HepG2 (cell line): ENCODE results near the gene SPRR4. TPM values are rescaled to one million over a fixed set of nuclear protein-coding genes. Genes with fewer than 3 reads are reported as not detected.

ENCODE experiments used
- ATAC-seq: fragments of 200-7000 bp; cut with Tn5 transposase; 3 replicates; pipeline ENCODE4 v1.9.1; 2020; ENCODE audit warnings: mild to moderate bottlenecking, moderate library complexity
- BruUV-seq: library from RNA; stranded (reverse); fragments of 400-500 nt; replicated peaks from 2 replicates; lab custom pipeline; 2021; lab: Mats Ljungman, UMichigan
- CTCF ChIA-PET: fragments of 300-600 bp; formaldehyde crosslinking; extraction: SDS; loops from one replicate; lab custom pipeline; 2021; ENCODE audit warnings: low total read pairs, inconsistent platforms, low intra/inter-chr PET ratio; lab: Yijun Ruan, JAX
- POLR2A ChIA-PET: fragments of 350-600 bp; sonication (Branson Sonifier 250); formaldehyde crosslinking; loops from one replicate; lab custom pipeline; 2020; ENCODE audit warnings: antibody characterized with exemption, inconsistent platforms; lab: Yijun Ruan, JAX
- DNase-seq: peaks from one replicate; pipeline ENCODE4 v3.0.0-alpha.2; 2015; ENCODE audit warnings: low spot score
- FAIRE-seq: peaks from 3 replicates; lab custom pipeline; 2011; peaks lifted over from hg19 to GRCh38; lab: Jason Lieb, UNC
- H2AFZ ChIP-seq: one replicate; pipeline ENCODE4 v1.6.1; 2011; ENCODE audit warnings: low read length, inconsistent platforms
- H3K27ac ChIP-seq: fragments of 300-600 bp; 3 replicates; pipeline ENCODE4 v1.8.0; 2011; ENCODE audit warnings: mixed run types, mild to moderate bottlenecking, mixed read lengths, low read length, inconsistent platforms; ENCODE audit not compliant: insufficient read depth; ENCODE audit errors: extremely low read length
- H3K27me3 ChIP-seq, 2 experiments: fragments of 200-600 bp in 1 of 2; 2 replicates in 1 of 2; 3 replicates in 1 of 2; pipeline versions ENCODE4 v1.6.0 to v1.8.0; 2011; ENCODE audit warnings: low read length in 2 of 2, mild to moderate bottlenecking in 2 of 2, moderate library complexity in 2 of 2, inconsistent platforms in 1 of 2; ENCODE audit not compliant: insufficient read depth in 2 of 2, control insufficient read depth in 1 of 2
- H3K36me3 ChIP-seq, 2 experiments: fragments of 200-600 bp in 1 of 2; replicated peaks in 1 of 2; 2 replicates in 1 of 2; 3 replicates in 1 of 2; pipeline versions ENCODE4 v1.5.1 to v1.8.0; 2011; ENCODE audit warnings: low read length in 2 of 2, inconsistent platforms in 1 of 2; ENCODE audit not compliant: insufficient read depth in 2 of 2, control insufficient read depth in 1 of 2
- H3K4me1 ChIP-seq: 2 replicates; pipeline ENCODE4 v1.5.1; 2012; ENCODE audit warnings: low read length, inconsistent platforms; ENCODE audit not compliant: insufficient read depth
- H3K4me2 ChIP-seq: 2 replicates; pipeline ENCODE4 v1.6.0; 2011; ENCODE audit warnings: low read depth, low read length, inconsistent platforms
- H3K4me3 ChIP-seq, 3 experiments: fragments of 200-600 bp in 1 of 3; sonication (generic), shearing (Covaris generic) in 1 of 3; replicated peaks in 1 of 3; 2 replicates each; pipeline ENCODE4 v1.5.1; 2011 to 2016; ENCODE audit warnings: low read length in 3 of 3, inconsistent platforms in 2 of 3, low read depth in 2 of 3, mild to moderate bottlenecking in 2 of 3, control low read depth in 1 of 3, mixed read lengths in 1 of 3; ENCODE audit not compliant: insufficient read depth in 1 of 3
- H3K79me2 ChIP-seq: one replicate; pipeline ENCODE4 v1.6.1; 2011; ENCODE audit warnings: low read length, inconsistent platforms; ENCODE audit not compliant: insufficient read depth
- H3K9ac ChIP-seq: 2 replicates; pipeline ENCODE4 v1.6.0; 2011; ENCODE audit warnings: mild to moderate bottlenecking, low read depth, low read length, inconsistent platforms; ENCODE audit not compliant: insufficient read depth
- H3K9me3 ChIP-seq: 2 replicates; pipeline ENCODE4 v1.5.1; 2012; ENCODE audit warnings: mild to moderate bottlenecking, low read length
- H4K20me1 ChIP-seq: 2 replicates; pipeline ENCODE4 v1.6.0; 2011; ENCODE audit warnings: inconsistent platforms, mild to moderate bottlenecking, low read length, moderate library complexity; ENCODE audit not compliant: insufficient read depth
- GLI4 ChIP-seq: sonication (generic); formaldehyde crosslinking; IDR thresholded peaks from 2 replicates; pipeline ENCODE4 v1.5.1; 2020; ENCODE audit warnings: missing genetic modification reagents, mild to moderate bottlenecking, moderate library complexity, borderline replicate concordance
- HOXD1 ChIP-seq: sonication (generic); formaldehyde crosslinking; IDR thresholded peaks from 2 replicates; pipeline ENCODE4 v1.5.0; 2020; ENCODE audit warnings: missing genetic modification reagents
- IRF2 ChIP-seq: IDR thresholded peaks from 2 replicates; pipeline ENCODE4 v1.6.1; 2018; ENCODE audit warnings: missing genetic modification reagents, missing compliant biosample characterization
- NPAS2 ChIP-seq: sonication (generic); formaldehyde crosslinking; IDR thresholded peaks from 2 replicates; pipeline ENCODE4 v1.8.0; 2022; ENCODE audit warnings: mild to moderate bottlenecking, missing genetic modification reagents, borderline replicate concordance
- SCMH1 ChIP-seq: sonication (generic); formaldehyde crosslinking; IDR thresholded peaks from 2 replicates; pipeline ENCODE4 v1.9.0; 2021; ENCODE audit warnings: missing genetic modification reagents, mild to moderate bottlenecking, borderline replicate concordance
- TCF12 ChIP-seq, 2 experiments: fragments of 450-650 bp in 1 of 2; sonication (generic) in 1 of 2; formaldehyde crosslinking in 1 of 2; IDR thresholded peaks; 2 replicates each; pipeline versions ENCODE4 v1.6.1 to v1.8.0; 2017 to 2022; ENCODE audit warnings: antibody characterized with exemption in 1 of 2, mild to moderate bottlenecking in 1 of 2, missing genetic modification reagents in 1 of 2, moderate library complexity in 1 of 2
- ZFP62 ChIP-seq: sonication (generic); formaldehyde crosslinking; IDR thresholded peaks from 2 replicates; pipeline ENCODE4 v1.4.0; 2020; ENCODE audit warnings: missing genetic modification reagents
- ZNF660 ChIP-seq: sonication (generic); formaldehyde crosslinking; IDR thresholded peaks from 2 replicates; pipeline ENCODE4 v1.5.1; 2020; ENCODE audit warnings: mild to moderate bottlenecking, low read depth, missing genetic modification reagents, borderline replicate concordance
- WGBS: methylation state at CpG from one replicate; pipeline ENCODE4 v1.1.6; 2017; ENCODE audit warnings: low lambda C conversion rate; 5-methylcytosine and 5-hydroxymethylcytosine counted together
- in situ Hi-C: cut with HindIII; loops from 2 replicates; pipeline ENCODE4 v1.10.0; 2017; ENCODE audit warnings: low pct_unique_long_range_greater_than_20kb; ENCODE audit not compliant: extremely low pct_ligation_motif_present
- intact Hi-C: fragments of 100-400 bp; cut with micrococcal nuclease; formaldehyde crosslinking; loops from one replicate; pipeline ENCODE4 v1.10.0; 2022; ENCODE audit not compliant: unreplicated experiment
- polyA plus RNA-seq, 8 experiments: library from polyadenylated mRNA; depleted of rRNA in 3 of 8; stranded (reverse) in 7 of 8; unstranded in 1 of 8; fragments of >200 nt; fragmentation: Illumina TruSeq in 4 of 8; extraction: Trizol in 4 of 8; gene quantifications; 2 replicates each; pipeline versions ENCODE4 v1.2.1 to v1.2.3, GENCODE V29; 2011 to 2016; ENCODE audit warnings: low read depth in 4 of 8, missing spikeins in 1 of 8, mixed read lengths in 1 of 8; ENCODE audit not compliant: insufficient read depth in 1 of 8
- total RNA-seq, 5 experiments: library from RNA; depleted of rRNA; stranded (reverse); fragments of >200 nt; fragmentation: Illumina TruSeq; extraction: Trizol; gene quantifications; 2 replicates each; pipeline ENCODE4 v1.2.3, GENCODE V29; 2016; ENCODE audit warnings: low read depth in 1 of 5
- TF ChIP-seq, protein P1 (sequence below): IDR thresholded peaks from 2 replicates; pipeline ENCODE4 v1.6.1; 2012; ENCODE audit warnings: low read depth, low read length, improper control_type of control experiment

The SPRR4 gene
- total and polyA plus RNA-seq, 2 of the 13 experiments (the other 11 are each of a cell fraction or from before 2014, with no cell fraction given) = not detected

DNA sequence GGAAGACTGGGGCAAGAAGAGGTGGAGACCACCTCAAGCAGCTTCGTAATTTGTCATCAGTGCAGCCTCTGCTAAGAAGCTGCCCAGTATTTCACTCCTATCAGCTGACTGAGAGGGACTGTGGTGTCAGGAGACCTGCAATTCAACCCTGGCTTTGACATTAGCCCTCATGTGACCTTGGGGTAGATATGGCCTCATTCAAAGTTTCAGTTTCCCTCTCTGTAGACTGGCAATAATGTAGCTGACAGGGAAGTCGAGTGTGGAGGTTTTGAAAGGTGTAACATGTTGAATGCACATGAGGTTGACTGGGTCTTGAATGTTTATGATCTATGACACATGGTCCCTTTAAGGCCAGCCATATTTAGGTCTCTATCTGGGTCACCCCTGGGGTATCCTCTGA is 2.2 kb upstream of the SPRR4 start:
- no peak overlapping the region for H3K9ac ChIP-seq
- H3K36me3 ChIP-seq = no peaks in the 10 kb centered on the region
- ChIA-PET CTCF (no interaction called here), POLR2A (no interaction called here)
- no peaks in the 10 kb centered on the region for H3K4me1 ChIP-seq
- no peak overlapping the region for H3K4me2 ChIP-seq
- H2AFZ ChIP-seq = no peak overlapping the region
- no peak overlapping the region for H3K4me3 ChIP-seq
- no TSS peak for BruUV-seq
- no peaks in the 10 kb centered on the region for H4K20me1 ChIP-seq
- no peaks in the 10 kb centered on the region; a peak in 1 of 5 replicates for H3K27me3 ChIP-seq
- WGBS = 0% methylated on average over 2 of the region's 2 CpGs
- in situ Hi-C loops (no loop called here), intact Hi-C loops (no loop called here)
- TF ChIP-seq SCMH1 (CRISPR knock-in tag) (no peak), HOXD1 (no peak), TCF12 (IDR thresholded peaks at IDR 0.05) (no peak), TCF12 (CRISPR knock-in tag; IDR thresholded peaks at IDR 0.05) (no peak), ZFP62 (CRISPR knock-in tag) (no peak), ZNF660 (CRISPR knock-in tag) (no peak), GLI4 (CRISPR knock-in tag) (no peak), IRF2 (CRISPR knock-in tag) (no peak), NPAS2 (CRISPR knock-in tag) (no peak)
- TF ChIP-seq, protein P1, sequence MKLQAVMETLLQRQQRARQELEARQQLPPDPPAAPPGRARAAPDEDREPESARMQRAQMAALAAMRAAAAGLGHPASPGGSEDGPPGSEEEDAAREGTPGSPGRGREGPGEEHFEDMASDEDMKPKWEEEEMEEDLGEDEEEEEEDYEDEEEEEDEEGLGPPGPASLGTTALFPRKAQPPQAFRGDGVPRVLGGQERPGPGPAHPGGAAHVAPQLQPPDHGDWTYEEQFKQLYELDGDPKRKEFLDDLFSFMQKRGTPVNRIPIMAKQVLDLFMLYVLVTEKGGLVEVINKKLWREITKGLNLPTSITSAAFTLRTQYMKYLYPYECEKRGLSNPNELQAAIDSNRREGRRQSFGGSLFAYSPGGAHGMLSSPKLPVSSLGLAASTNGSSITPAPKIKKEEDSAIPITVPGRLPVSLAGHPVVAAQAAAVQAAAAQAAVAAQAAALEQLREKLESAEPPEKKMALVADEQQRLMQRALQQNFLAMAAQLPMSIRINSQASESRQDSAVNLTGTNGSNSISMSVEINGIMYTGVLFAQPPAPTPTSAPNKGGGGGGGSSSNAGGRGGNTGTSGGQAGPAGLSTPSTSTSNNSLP = no peak
- no peaks in the 10 kb centered on the region for H3K9me3 ChIP-seq
- H3K79me2 ChIP-seq = no peaks in the 10 kb centered on the region
- FAIRE-seq = no peak
- DNase-seq = no peak
- H3K27ac ChIP-seq = no peak overlapping the region
- ATAC-seq = no peak
